H1 (cell line): Measurements from ENCODE around the gene TDP1. TPM values are rescaled to one million over a fixed set of nuclear protein-coding genes. Genes with fewer than 3 reads are reported as not detected.

Experiments used
- CTCF ChIA-PET: fragments of 300-600 bp; sonication (Branson Sonifier 250); formaldehyde crosslinking; loops from one replicate; lab custom pipeline; 2021; ENCODE audit not compliant: partially characterized antibody; lab: Charles Lee
- POLR2A ChIA-PET: fragments of 300-600 bp; sonication (Branson Sonifier 250); formaldehyde crosslinking; loops from one replicate; lab custom pipeline; 2021; ENCODE audit warnings: inconsistent platforms; ENCODE audit not compliant: partially characterized antibody; lab: Charles Lee
- DNase-seq, 2 experiments: peaks; one replicate each; pipeline versions ENCODE4 v3.0.0 to v3.0.0-alpha.2; 2010 to 2022; ENCODE audit warnings: low spot score in 2 of 2, low read depth in 1 of 2, mixed read lengths in 1 of 2
- FAIRE-seq: peaks from 2 replicates; lab custom pipeline; 2011; peaks lifted over from hg19 to GRCh38; lab: Jason Lieb, UNC
- H2AFZ ChIP-seq: 2 replicates; pipeline ENCODE4 v1.8.1; 2012; ENCODE audit warnings: low read length, inconsistent platforms
- H2AK5ac ChIP-seq: 2 replicates; pipeline ENCODE4 v1.6.1; 2013; ENCODE audit warnings: low read depth, low read length
- H2BK120ac ChIP-seq: replicated peaks from 2 replicates; pipeline ENCODE3; 2013; ENCODE audit warnings: low read depth, low read length, inconsistent platforms
- H2BK12ac ChIP-seq: 2 replicates; pipeline ENCODE4 v1.6.1; 2013; ENCODE audit warnings: low read depth, low read length
- H2BK15ac ChIP-seq: 2 replicates; pipeline ENCODE4 v1.6.1; 2013; ENCODE audit warnings: low read length
- H2BK20ac ChIP-seq: 2 replicates; pipeline ENCODE4 v1.6.1; 2013; ENCODE audit warnings: low read length
- H2BK5ac ChIP-seq: 2 replicates; pipeline ENCODE4 v1.6.1; 2013; ENCODE audit warnings: low read depth, low read length
- H3K14ac ChIP-seq: 2 replicates; pipeline ENCODE4 v1.6.1; 2013; ENCODE audit warnings: inconsistent platforms; ENCODE audit not compliant: insufficient read length
- H3K18ac ChIP-seq: 2 replicates; pipeline ENCODE4 v1.6.1; 2013; ENCODE audit warnings: low read length; ENCODE audit errors: extremely low read depth
- H3K23ac ChIP-seq: 2 replicates; pipeline ENCODE4 v1.6.1; 2013; ENCODE audit warnings: inconsistent platforms; ENCODE audit not compliant: insufficient read length
- H3K23me2 ChIP-seq: 2 replicates; pipeline ENCODE4 v1.6.1; 2013; ENCODE audit warnings: low read depth, low read length
- H3K27ac ChIP-seq: 2 replicates; pipeline ENCODE4 v1.6.1; 2011; ENCODE audit warnings: low read depth, low read length, inconsistent platforms
- H3K27me3 ChIP-seq, 4 experiments: replicated peaks in 1 of 4; 1 replicate in 1 of 4; 2 replicates in 3 of 4; pipeline versions ENCODE4 v1.6.1 to v1.8.1; 2011 to 2013; ENCODE audit warnings: low read length in 3 of 4, mild to moderate bottlenecking in 3 of 4, inconsistent platforms in 2 of 4, mixed read lengths in 2 of 4, moderate library complexity in 1 of 4; ENCODE audit not compliant: control insufficient read depth in 3 of 4, insufficient read depth in 3 of 4; ENCODE audit errors: extremely low read depth in 1 of 4
- H3K36me3 ChIP-seq, 4 experiments: 2 replicates each; pipeline versions ENCODE4 v1.6.1 to v1.8.1; 2011 to 2013; ENCODE audit warnings: mild to moderate bottlenecking in 4 of 4, low read length in 3 of 4, moderate library complexity in 2 of 4, control low read depth in 1 of 4, inconsistent platforms in 1 of 4; ENCODE audit not compliant: insufficient read depth in 4 of 4, control insufficient read depth in 2 of 4
- H3K4ac ChIP-seq: replicated peaks from 2 replicates; pipeline ENCODE3; 2013; ENCODE audit warnings: low read length, low read depth, mixed read lengths, inconsistent platforms; ENCODE audit not compliant: insufficient read length
- H3K4me1 ChIP-seq, 4 experiments: replicated peaks in 1 of 4; 1 replicate in 1 of 4; 2 replicates in 3 of 4; pipeline versions ENCODE4 v1.6.1 to v1.8.1; 2011 to 2013; ENCODE audit warnings: low read length in 3 of 4, inconsistent platforms in 2 of 4, mixed read lengths in 1 of 4; ENCODE audit not compliant: insufficient read depth in 4 of 4, control insufficient read depth in 3 of 4
- H3K4me2 ChIP-seq, 2 experiments: 2 replicates each; pipeline versions ENCODE4 v1.6.1 to v1.8.1; 2011 to 2013; ENCODE audit warnings: low read depth in 2 of 2, low read length in 2 of 2, control low read depth in 1 of 2, inconsistent platforms in 1 of 2, mild to moderate bottlenecking in 1 of 2; ENCODE audit not compliant: insufficient read depth in 1 of 2
- H3K4me3 ChIP-seq, 4 experiments: fragments of 200-600, 300-600 bp in 1 of 4; sonication (generic), shearing (Covaris generic), sonication (Bioruptor Twin) in 1 of 4; 2 replicates each; pipeline versions ENCODE4 v1.5.1 to v1.8.1; 2011 to 2016; ENCODE audit warnings: low read length in 4 of 4, low read depth in 3 of 4, control low read depth in 2 of 4, inconsistent platforms in 2 of 4, mild to moderate bottlenecking in 2 of 4, mixed read lengths in 1 of 4, moderate library complexity in 1 of 4; ENCODE audit not compliant: insufficient read depth in 2 of 4; ENCODE audit errors: extremely low read depth in 1 of 4
- H3K56ac ChIP-seq: replicated peaks from 2 replicates; pipeline ENCODE3; 2013; ENCODE audit warnings: low read depth, mild to moderate bottlenecking, mixed read lengths, low read length, inconsistent platforms; ENCODE audit not compliant: insufficient read length
- H3K79me1 ChIP-seq: 2 replicates; pipeline ENCODE4 v1.6.1; 2013; ENCODE audit warnings: low read depth, low read length, control low read depth
- H3K79me2 ChIP-seq, 2 experiments: 2 replicates each; pipeline versions ENCODE4 v1.6.1 to v1.8.1; 2012 to 2013; ENCODE audit warnings: low read length in 2 of 2, mild to moderate bottlenecking in 2 of 2, inconsistent platforms in 1 of 2; ENCODE audit not compliant: insufficient read depth in 2 of 2, control insufficient read depth in 1 of 2
- H3K9ac ChIP-seq, 4 experiments: replicated peaks in 1 of 4; 1 replicate in 1 of 4; 2 replicates in 3 of 4; pipeline versions ENCODE4 v1.6.1 to v1.8.1; 2011 to 2013; ENCODE audit warnings: low read depth in 3 of 4, low read length in 3 of 4, control low read depth in 2 of 4, mild to moderate bottlenecking in 2 of 4, moderate library complexity in 2 of 4, inconsistent platforms in 1 of 4; ENCODE audit errors: extremely low read depth in 1 of 4
- H3K9me3 ChIP-seq, 2 experiments: 2 replicates each; pipeline versions ENCODE4 v1.6.1 to v1.8.1; 2012 to 2013; ENCODE audit warnings: mild to moderate bottlenecking in 2 of 2, moderate library complexity in 2 of 2, control low read depth in 1 of 2, inconsistent platforms in 1 of 2, low read depth in 1 of 2, low read length in 1 of 2, mixed read lengths in 1 of 2; ENCODE audit not compliant: insufficient read depth in 2 of 2
- H4K20me1 ChIP-seq, 2 experiments: replicated peaks in 1 of 2; 2 replicates each; pipeline versions ENCODE3 to v1.8.1; 2011 to 2013; ENCODE audit warnings: inconsistent platforms in 2 of 2, low read length in 2 of 2, mild to moderate bottlenecking in 1 of 2; ENCODE audit not compliant: insufficient read depth in 2 of 2, control insufficient read depth in 1 of 2
- H4K5ac ChIP-seq: 2 replicates; pipeline ENCODE4 v1.6.1; 2013; ENCODE audit warnings: low read length, low read depth, mixed read lengths, inconsistent platforms; ENCODE audit not compliant: insufficient read length
- H4K8ac ChIP-seq: 2 replicates; pipeline ENCODE4 v1.8.0; 2013; ENCODE audit warnings: mild to moderate bottlenecking, moderate library complexity, low read length, inconsistent platforms; ENCODE audit not compliant: insufficient read depth; ENCODE audit errors: extremely low read depth
- H4K91ac ChIP-seq: replicated peaks from 2 replicates; pipeline ENCODE3; 2013; ENCODE audit warnings: low read length, mixed read lengths, inconsistent platforms; ENCODE audit not compliant: insufficient read length
- CHD2 ChIP-seq: IDR thresholded peaks from 2 replicates; pipeline ENCODE4 v1.6.1; 2012; ENCODE audit warnings: low read length, improper control_type of control experiment
- RXRA ChIP-seq: IDR thresholded peaks from 2 replicates; pipeline ENCODE4 v1.6.1; 2011; ENCODE audit warnings: low read depth, mild to moderate bottlenecking, low read length, moderate library complexity; ENCODE audit not compliant: insufficient read depth
- ZNF274 ChIP-seq: IDR thresholded peaks from 2 replicates; pipeline ENCODE4 v1.7.0; 2012; ENCODE audit warnings: low read length, borderline replicate concordance; ENCODE audit errors: extremely low read depth
- WGBS, 2 experiments: shearing (Covaris generic) in 1 of 2; methylation state at CpG; one replicate each; pipeline versions ENCODE4 v1.1.6 to v1.1.7; 2013 to 2015; ENCODE audit warnings: low lambda C conversion rate in 2 of 2, mixed read lengths in 2 of 2, inconsistent platforms in 1 of 2, low coverage in 1 of 2, missing lambda C conversion rate in 1 of 2; ENCODE audit not compliant: insufficient replicate concordance in 2 of 2, insufficient coverage in 1 of 2, insufficient read length in 1 of 2; ENCODE audit errors: extremely low coverage in 1 of 2, missing lambda C conversion rate in 1 of 2; 5-methylcytosine and 5-hydroxymethylcytosine counted together
- polyA plus RNA-seq, 7 experiments: library from polyadenylated mRNA; depleted of rRNA in 3 of 7; stranded (reverse) in 5 of 7; unstranded in 2 of 7; fragments of >200 nt in 5 of 7; fragments of 200-250 nt in 2 of 7; gene quantifications; 1 replicate in 5 of 7; 2 replicates in 1 of 7; 4 replicates in 1 of 7; pipeline versions ENCODE4 v1.2.1 to v1.2.3, GENCODE V29; 2011 to 2013; ENCODE audit warnings: missing spikeins in 2 of 7, mixed read lengths in 2 of 7
- total RNA-seq: library from RNA; stranded (reverse); fragmentation: NEBNext Ultra II Directional; extraction: Animal tissue kit (Norgen Biotek cat#: 25700); gene quantifications from 2 replicates; pipeline ENCODE4 v1.2.1, GENCODE V29; 2021

TDP1 gene
- total and polyA plus RNA-seq, 2 of the 8 experiments (the other 6 are each of a cell fraction or from before 2014, with no cell fraction given), result 32.2 to 69.9 TPM

DNA sequence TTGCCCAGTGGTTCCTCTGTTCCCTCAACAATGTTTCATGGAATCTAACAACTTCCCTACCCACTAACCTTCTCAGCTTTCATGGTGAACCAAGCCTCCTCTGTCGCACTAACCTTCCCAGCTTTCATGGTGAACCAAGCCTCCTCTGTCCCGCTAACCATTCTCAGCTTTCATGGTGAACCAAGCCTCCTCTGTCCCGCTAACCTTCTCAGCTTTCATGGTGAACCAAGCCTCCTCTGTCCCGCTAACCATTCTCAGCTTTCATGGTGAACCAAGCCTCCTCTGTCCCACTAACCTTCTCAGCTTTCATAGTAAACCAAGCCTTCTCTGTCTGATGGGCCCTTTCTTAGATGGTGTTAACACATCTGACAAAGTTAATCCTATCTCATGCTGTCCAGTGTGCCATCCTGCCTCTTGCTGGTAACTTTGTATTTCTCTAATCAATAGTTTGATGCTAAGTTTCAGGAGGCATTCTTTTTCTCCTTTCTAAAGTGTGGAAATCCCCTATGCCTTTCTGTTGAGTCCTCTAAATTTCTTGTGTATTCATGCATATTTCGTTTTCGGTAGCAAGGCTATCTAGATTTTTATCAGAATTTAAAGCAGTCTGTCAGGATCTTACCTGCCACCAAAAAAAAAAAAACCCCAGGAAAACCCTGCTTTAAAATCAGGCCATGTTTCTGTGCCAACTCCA is 79.3 kb downstream of the TDP1 start:
- ChIA-PET POLR2A (no interaction called here), CTCF (no interaction called here)
- Histone ChIP-seq H3K36me3 (peaks cover 0 to 36% (median 4%) of the 10 kb centered on the region in 4 experiments; a peak in 5 of 8 replicates), H2BK15ac (no peak overlapping the region), H2AFZ (no peak overlapping the region), H3K79me1 (no peaks in the 10 kb centered on the region), H3K79me2 (no peaks in the 10 kb centered on the region), H2BK12ac (no peak overlapping the region), H3K14ac (no peak overlapping the region), H4K91ac (no peak overlapping the region), H3K23ac (no peak overlapping the region), H3K4me3 (no peak overlapping the region), H3K9me3 (no peaks in the 10 kb centered on the region), H3K4me2 (no peak overlapping the region), H3K4me1 (no peaks in the 10 kb centered on the region), H4K5ac (no peak overlapping the region), H2BK120ac (no peak overlapping the region), H3K56ac (no peak overlapping the region), H3K27ac (no peak overlapping the region), H3K23me2 (no peaks in the 10 kb centered on the region), H3K27me3 (no peaks in the 10 kb centered on the region), H2BK5ac (no peak overlapping the region), H3K9ac (no peak overlapping the region), H3K18ac (no peak overlapping the region), H2BK20ac (no peak overlapping the region), H4K20me1 (no peaks in the 10 kb centered on the region), H3K4ac (no peak overlapping the region), H2AK5ac (no peak overlapping the region), H4K8ac (no peak overlapping the region)
- 88% methylated on average over 6 of the region's 6 CpGs; no CpG with 5 or more reads in 1 of the 2 experiments for WGBS, 2 experiments
- TF ChIP-seq ZNF274, result no peak
- no peak for TF ChIP-seq CHD2
- no peak for TF ChIP-seq RXRA
- FAIRE-seq (no peak), DNase-seq (no peak)
